NCI-H345 treated with DMSO at 0.1 percent for 48 hours (cell line): ENCODE data around the gene COL6A6.

Experiments
- DNase-seq: peaks from one replicate; lab custom pipeline; 2025; ENCODE audit not compliant: unreplicated experiment; lab: John Stamatoyannopoulos, UW

The COL6A6 gene, protein sequence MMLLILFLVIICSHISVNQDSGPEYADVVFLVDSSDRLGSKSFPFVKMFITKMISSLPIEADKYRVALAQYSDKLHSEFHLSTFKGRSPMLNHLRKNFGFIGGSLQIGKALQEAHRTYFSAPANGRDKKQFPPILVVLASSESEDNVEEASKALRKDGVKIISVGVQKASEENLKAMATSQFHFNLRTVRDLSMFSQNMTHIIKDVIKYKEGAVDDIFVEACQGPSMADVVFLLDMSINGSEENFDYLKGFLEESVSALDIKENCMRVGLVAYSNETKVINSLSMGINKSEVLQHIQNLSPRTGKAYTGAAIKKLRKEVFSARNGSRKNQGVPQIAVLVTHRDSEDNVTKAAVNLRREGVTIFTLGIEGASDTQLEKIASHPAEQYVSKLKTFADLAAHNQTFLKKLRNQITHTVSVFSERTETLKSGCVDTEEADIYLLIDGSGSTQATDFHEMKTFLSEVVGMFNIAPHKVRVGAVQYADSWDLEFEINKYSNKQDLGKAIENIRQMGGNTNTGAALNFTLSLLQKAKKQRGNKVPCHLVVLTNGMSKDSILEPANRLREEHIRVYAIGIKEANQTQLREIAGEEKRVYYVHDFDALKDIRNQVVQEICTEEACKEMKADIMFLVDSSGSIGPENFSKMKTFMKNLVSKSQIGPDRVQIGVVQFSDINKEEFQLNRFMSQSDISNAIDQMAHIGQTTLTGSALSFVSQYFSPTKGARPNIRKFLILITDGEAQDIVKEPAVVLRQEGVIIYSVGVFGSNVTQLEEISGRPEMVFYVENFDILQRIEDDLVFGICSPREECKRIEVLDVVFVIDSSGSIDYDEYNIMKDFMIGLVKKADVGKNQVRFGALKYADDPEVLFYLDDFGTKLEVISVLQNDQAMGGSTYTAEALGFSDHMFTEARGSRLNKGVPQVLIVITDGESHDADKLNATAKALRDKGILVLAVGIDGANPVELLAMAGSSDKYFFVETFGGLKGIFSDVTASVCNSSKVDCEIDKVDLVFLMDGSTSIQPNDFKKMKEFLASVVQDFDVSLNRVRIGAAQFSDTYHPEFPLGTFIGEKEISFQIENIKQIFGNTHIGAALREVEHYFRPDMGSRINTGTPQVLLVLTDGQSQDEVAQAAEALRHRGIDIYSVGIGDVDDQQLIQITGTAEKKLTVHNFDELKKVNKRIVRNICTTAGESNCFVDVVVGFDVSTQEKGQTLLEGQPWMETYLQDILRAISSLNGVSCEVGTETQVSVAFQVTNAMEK (N-terminal part only)

GRCh38 chr3:130516645-130517512 is at the start of gene COL6A6:
COL6A6 (plus strand) TSS chr3:130517177; CDS start chr3:130560365, 43,188 bp downstream.
- DNase-seq: no peak

DNA sequence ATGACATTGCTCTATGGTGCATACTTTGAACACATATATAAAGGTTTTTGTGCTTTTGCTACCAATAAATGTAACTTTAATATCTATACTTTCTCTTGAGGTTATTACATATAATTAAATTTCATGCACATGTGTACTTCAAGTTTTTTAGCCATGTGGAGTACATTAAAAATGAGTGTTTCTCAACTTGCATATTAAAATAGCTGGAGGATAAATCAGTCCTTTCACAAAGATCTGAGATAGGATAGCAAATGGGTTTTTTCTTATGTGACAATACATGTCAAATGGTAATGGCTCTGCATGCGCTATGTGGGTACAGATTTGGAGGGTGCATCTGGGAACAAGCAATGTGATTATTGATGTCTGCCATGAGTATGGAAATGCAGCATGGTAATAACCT is 48.7 kb upstream of the COL6A6 start:
- DNase-seq: no peak

DNA sequence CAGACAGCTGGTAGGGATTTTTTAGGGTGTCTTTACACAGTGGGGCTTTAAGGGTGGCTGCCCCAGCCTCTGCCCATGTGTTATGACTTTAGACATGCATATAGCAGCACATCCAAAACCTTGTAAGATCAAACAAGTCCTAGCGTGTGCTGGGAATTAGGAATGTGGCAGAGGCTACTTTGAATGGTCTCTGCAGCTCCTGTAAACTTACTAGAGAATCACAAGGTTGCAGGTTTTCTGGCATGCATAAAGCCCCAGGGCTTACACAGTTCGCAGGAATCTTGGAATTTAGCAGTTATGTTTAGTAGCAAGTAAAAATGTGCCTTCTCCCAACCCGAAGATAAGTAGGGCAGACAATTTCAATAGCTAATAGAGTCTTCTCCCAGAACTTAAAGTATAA is 46.9 kb upstream of the COL6A6 start:
- no peak for DNase-seq

- no peak for DNase-seq
These were observed 43.6 kb upstream of the COL6A6 start for GRCh38 chr3:130473416-130473815.

GRCh38 chr3:130480736-130481135 is 36.2 kb upstream of the COL6A6 start:
- no peak for DNase-seq

DNA sequence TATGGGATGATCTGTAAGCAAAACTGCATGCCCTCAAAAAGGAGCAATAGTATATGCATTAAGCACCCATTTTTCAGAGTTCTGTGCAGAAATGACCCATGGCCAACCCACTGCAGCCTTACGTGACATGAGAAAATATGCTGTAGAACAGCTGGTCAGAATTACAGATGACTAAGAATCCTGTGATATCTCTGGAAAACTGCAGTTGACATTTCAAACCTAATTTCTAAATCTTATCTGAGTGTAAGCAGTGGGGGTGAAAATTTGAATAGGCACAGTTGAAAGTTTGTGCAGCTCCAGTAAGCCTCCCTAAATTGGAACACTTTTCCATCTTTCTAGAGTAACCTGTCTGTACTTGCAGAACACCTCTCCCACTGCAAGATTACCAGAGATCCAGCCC is 28.7 kb upstream of the COL6A6 start:
- no peak for DNase-seq

GRCh38 chr3:130488769-130489450 is 28.1 kb upstream of the COL6A6 start:
- no peak for DNase-seq

DNA sequence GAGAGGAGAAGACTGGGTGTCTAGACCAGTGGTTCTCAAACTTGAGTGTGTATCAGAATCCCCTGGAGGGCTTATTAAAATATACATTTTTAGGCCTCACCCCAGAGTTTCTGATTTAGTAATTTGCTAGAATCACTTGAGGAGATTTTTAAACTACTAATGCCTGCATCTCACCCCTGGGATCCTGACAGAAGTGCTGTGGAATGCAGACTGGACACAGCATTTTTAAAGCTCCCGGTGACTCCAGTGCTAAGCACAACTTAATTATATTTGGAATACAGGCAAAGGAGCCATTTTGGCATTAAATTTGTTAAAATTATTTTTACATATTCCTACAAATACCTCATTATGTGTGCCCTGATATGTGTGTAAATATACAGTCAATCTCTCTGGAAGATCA is 26.7 kb upstream of the COL6A6 start:
- DNase-seq: no peak

- DNase-seq: no peak
These were observed 25.5 kb upstream of the COL6A6 start for GRCh38 chr3:130491431-130491830.

DNA sequence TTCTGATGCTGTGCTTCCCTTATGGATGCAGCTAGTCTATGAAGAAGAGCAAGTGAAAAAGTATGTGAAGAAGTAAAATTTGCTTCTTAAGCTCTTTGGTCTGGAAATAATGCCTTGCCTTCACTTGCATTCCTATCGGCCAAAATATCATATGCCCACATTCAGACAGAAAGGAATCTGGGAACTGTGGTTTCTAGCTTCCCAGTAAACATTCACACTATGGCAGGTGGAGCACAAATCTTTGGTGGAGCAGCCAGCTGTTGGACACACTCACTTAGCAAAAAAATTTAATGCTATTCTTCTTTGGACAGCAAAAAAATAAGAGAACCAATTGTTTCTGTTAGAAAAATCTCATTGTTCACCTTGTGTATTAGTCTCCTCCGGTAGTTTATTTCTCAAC is 12.3 kb upstream of the COL6A6 start:
- no peak for DNase-seq

DNA sequence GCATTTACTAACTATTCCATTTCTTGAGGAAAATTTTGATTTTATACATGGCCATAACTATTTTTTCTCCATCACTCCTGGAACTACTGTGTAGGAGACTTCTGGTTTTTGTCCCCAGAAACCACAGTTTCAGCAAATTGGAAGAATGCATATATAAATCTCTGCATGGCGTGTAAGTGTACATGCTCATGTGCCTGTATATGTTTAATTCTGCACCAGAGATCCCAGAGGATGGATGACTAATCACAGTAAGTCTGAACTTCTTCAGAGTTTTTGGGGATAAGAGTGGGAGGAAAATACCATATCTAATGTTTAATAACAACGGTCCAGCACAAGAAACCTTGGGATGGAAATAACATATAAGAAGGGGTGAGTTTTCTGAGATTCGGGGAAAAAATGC is 10.9 kb upstream of the COL6A6 start:
- no peak for DNase-seq

GRCh38 chr3:130507746-130508145 is 9.2 kb upstream of the COL6A6 start:
- DNase-seq: no peak

- DNase-seq: no peak
These were observed 8.0 kb upstream of the COL6A6 start for GRCh38 chr3:130509008-130509407.

- no peak for DNase-seq
These were observed 2.3 kb upstream of the COL6A6 start for GRCh38 chr3:130514681-130515080.

DNA sequence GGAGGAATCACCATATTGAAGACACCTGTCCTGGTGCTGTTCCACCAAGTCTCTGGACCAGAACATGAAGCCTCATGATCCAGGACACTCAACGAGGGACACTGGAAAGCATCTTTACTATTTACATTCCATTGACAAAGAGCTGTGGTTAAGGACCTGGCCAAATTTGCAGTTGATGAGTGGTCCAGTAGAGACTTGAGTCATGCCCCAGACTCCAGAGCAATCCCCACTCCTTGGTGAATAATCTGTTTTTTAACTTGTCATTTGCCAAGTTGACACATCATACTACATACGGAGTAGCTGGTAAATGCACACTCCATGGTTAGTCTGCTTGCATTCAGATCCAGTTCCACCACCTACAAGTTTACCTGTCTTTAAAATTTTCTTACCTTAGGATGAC is 1.2 kb upstream of the COL6A6 start:
- no peak for DNase-seq

DNA sequence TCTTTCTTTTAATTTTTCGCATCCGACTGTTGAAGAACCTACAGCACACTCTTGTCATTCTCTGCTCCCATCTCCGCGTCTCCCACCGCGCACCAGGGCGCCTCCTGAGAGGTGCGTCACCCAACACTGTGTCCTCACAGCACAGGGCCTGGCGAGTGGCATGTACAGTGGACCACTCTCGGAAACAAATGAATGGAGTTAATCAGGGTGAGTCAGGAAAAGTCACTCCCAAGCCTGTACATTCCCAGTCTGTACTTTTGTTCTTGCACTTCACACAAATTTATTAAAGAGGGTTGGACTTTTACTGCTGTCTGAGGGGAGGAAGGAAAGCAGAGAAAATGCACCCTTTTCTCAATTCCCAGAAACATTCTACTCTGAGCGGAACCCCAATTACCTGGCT is 625 bp downstream of the COL6A6 start:
- no peak for DNase-seq

DNA sequence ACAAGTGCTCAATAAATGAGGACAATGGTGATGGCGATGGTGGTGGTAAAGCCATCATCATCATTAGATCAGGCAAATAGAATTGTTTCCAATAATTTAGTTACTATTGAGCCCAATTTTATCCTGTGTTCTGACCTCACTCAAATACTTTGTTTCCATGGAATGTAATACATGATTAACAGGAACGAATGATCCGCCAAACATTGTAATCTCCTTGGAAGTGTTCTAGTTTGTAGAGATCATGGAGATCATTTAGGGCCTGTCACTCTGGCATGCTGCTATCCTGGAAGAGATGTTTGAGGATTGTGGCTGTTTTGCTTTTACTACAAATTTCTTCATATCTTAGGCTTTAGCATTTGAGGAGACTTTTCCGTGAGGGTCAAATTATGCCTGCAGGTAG is 2.8 kb downstream of the COL6A6 start:
- DNase-seq: no peak

- no peak for DNase-seq
These were observed 5.4 kb downstream of the COL6A6 start for GRCh38 chr3:130522399-130522798.

- DNase-seq: no peak
These were observed 10.4 kb downstream of the COL6A6 start for GRCh38 chr3:130527426-130527825.

GRCh38 chr3:130528120-130528519 is 11.1 kb downstream of the COL6A6 start:
- DNase-seq: no peak
